ENCODE data around the gene MT3. TPM values are rescaled to one million over a fixed set of nuclear protein-coding genes. Genes with fewer than 3 reads are reported as not detected.

MT3 gene
- total and polyA plus RNA-seq, 2 of the 13 experiments (the other 11 are each of a cell fraction or from before 2014, with no cell fraction given), result not detected

DNA sequence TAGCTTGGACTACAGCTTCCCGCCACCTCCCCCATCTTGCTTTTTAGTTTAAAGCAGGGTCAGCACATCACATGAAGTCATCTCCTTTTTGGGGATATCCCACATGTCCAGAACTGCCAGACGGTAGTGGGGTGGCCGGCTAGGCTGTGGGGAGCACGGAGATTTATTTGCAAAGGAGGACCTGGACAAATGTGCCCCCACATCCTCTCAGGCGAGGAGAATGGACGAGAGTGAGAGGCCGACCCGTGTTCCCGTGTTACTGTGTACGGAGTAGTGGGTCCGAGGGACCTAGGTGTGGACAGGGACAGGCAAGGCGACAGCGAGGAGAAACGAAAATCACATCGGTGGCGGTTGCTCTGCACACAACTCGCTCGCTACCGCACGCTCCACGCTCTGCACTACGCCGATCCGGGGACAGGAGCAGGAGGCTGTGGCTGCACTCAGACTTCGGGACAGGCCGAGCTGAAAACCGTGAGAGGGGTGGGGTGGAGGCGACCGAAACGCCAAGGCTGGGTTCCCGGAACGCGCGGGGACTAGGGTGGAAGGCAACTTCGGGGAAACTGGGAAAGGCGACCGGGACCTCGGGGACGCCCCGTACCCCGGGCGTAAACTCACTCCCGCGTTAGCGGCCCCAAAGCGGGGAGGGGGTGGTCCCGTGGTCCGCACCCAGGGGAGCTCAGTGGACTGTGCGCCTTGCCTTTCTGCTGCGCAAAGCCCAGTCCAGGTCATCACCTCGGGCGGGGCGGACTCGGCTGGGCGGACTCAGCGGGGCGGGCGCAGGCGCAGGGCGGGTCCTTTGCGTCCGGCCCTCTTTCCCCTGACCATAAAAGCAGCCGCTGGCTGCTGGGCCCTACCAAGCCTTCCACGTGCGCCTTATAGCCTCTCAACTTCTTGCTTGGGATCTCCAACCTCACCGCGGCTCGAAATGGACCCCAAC is 48.8 kb downstream of the MT3 start, which contains the start of gene MT1A (continued):
- no peak for TF ChIP-seq RCOR2 (CRISPR knock-in tag; IDR thresholded peaks at IDR 0.05)
- TF ChIP-seq ZNF362 (CRISPR knock-in tag; IDR thresholded peaks at IDR 0.05; ENCODE audit: borderline replicate concordance), result no peak
- no peak for TF ChIP-seq SKI (IDR thresholded peaks at IDR 0.05; ENCODE audit: partially characterized antibody)
- TF ChIP-seq TRIM24 (CRISPR knock-in tag; IDR thresholded peaks at IDR 0.05), result no peak
- no peak for TF ChIP-seq HCFC1 (IDR thresholded peaks at IDR 0.05; ENCODE audit: low read depth, low read length)
- TF ChIP-seq ZNF614 (CRISPR knock-in tag; IDR thresholded peaks at IDR 0.05; ENCODE audit: borderline replicate concordance), result no peak
- TF ChIP-seq LBX2 (CRISPR knock-in tag; IDR thresholded peaks at IDR 0.05; ENCODE audit: borderline replicate concordance), result no peak
- TF ChIP-seq ZZZ3 (CRISPR knock-in tag; IDR thresholded peaks at IDR 0.05; ENCODE audit: borderline replicate concordance), result no peak
- no peak for TF ChIP-seq PTBP1 (IDR thresholded peaks at IDR 0.05; ENCODE audit: low read depth, low read length, poor library complexity, severe bottlenecking)
- no peak for TF ChIP-seq ZNF724P (CRISPR knock-in tag; IDR thresholded peaks at IDR 0.05; ENCODE audit: borderline replicate concordance)
- TF ChIP-seq HNF4A (CRISPR knock-in tag; IDR thresholded peaks at IDR 0.05), result peak; percentile 56
- no peak for TF ChIP-seq ZNF772 (CRISPR knock-in tag; IDR thresholded peaks at IDR 0.05)
- no peak for TF ChIP-seq MTA3 (CRISPR knock-in tag; IDR thresholded peaks at IDR 0.05)
- no peak for TF ChIP-seq ZNF33A (CRISPR knock-in tag; IDR thresholded peaks at IDR 0.05; ENCODE audit: borderline replicate concordance)
- no peak for TF ChIP-seq KLF6 (CRISPR knock-in tag; IDR thresholded peaks at IDR 0.05)
- TF ChIP-seq ZSCAN22 (CRISPR knock-in tag; IDR thresholded peaks at IDR 0.05), result no peak
- TF ChIP-seq HMGA1 (CRISPR knock-in tag; conservative IDR thresholded peaks at IDR 0.05), result no peak
- TF ChIP-seq, protein P1, sequence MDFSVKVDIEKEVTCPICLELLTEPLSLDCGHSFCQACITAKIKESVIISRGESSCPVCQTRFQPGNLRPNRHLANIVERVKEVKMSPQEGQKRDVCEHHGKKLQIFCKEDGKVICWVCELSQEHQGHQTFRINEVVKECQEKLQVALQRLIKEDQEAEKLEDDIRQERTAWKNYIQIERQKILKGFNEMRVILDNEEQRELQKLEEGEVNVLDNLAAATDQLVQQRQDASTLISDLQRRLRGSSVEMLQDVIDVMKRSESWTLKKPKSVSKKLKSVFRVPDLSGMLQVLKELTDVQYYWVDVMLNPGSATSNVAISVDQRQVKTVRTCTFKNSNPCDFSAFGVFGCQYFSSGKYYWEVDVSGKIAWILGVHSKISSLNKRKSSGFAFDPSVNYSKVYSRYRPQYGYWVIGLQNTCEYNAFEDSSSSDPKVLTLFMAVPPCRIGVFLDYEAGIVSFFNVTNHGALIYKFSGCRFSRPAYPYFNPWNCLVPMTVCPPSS (IDR thresholded peaks at IDR 0.05), result no peak
- TF ChIP-seq TAF1 (CRISPR knock-in tag; IDR thresholded peaks at IDR 0.05), result peak; percentile 32; the same call in 1 of the 2 replicates
- TF ChIP-seq ZNF646 (CRISPR knock-in tag; IDR thresholded peaks at IDR 0.05), result no peak
- TF ChIP-seq ZNF577 (CRISPR knock-in tag; IDR thresholded peaks at IDR 0.05; ENCODE audit: borderline replicate concordance, low read depth), result no peak

Measured in HepG2 (cell line).